AG09309 (cell line): ENCODE measurements around the gene PRR19.
A peak's percentile ranks its signal among the peaks of the same experiment; 100 is the strongest.

ENCODE experiments used
- DNase-seq: peaks from one replicate; pipeline ENCODE4 v3.0.0-alpha.2; 2010; ENCODE audit warnings: low read depth
- H3K4me3 ChIP-seq: 2 replicates; pipeline ENCODE4 v1.5.1; 2011; ENCODE audit warnings: mild to moderate bottlenecking, low read depth, low read length, moderate library complexity; ENCODE audit not compliant: control insufficient read depth
- CTCF ChIP-seq: IDR thresholded peaks from 2 replicates; pipeline ENCODE4 v1.5.1; 2011; ENCODE audit warnings: mild to moderate bottlenecking, low read depth, low read length, inconsistent platforms; ENCODE audit not compliant: insufficient read depth, control insufficient read depth; ENCODE audit errors: missing control alignments

PRR19 gene

GRCh38 chr19:42322305-42322704, 20.4 kb downstream of the PRR19 start:
- no peak for DNase-seq
- no peak for TF ChIP-seq CTCF
- H3K4me3 ChIP-seq: no peak overlapping the region

- H3K4me3 ChIP-seq: no peak overlapping the region
- DNase-seq: no peak
- TF ChIP-seq CTCF: no peak
Measured at GRCh38 chr19:42323473-42323851, 21.5 kb downstream of the PRR19 start.

GRCh38 chr19:42323852-42324654, 22.1 kb downstream of the PRR19 start:
- TF ChIP-seq CTCF: no peak
- H3K4me3 ChIP-seq: no peak overlapping the region
- no peak for DNase-seq

GRCh38 chr19:42324655-42325307, 22.8 kb downstream of the PRR19 start:
- no peak for TF ChIP-seq CTCF
- no peak for DNase-seq
- no peak overlapping the region for H3K4me3 ChIP-seq

- TF ChIP-seq CTCF: peak; percentile 96
- DNase-seq: peak; percentile 94
- peak within 1 kb of the TSS; percentile 73 for H3K4me3 ChIP-seq
Measured at GRCh38 chr19:42325308-42325895, 23.5 kb downstream of the PRR19 start, which contains the start of gene MEGF8. Gene MEGF8 (plus strand): TSS chr19:42325635. CDS start chr19:42326244, 609 bp downstream.

GRCh38 chr19:42325896-42326771, 24.2 kb downstream of the PRR19 start:
- H3K4me3 ChIP-seq: peak overlapping the region; percentile 73
- peak; percentile 8 for TF ChIP-seq CTCF
- no peak for DNase-seq
